Right atrium auricular region (tissue), 2 donors: Measurements from ENCODE around the gene NAB1. TPM values are rescaled to one million over a fixed set of nuclear protein-coding genes. Genes with fewer than 3 reads are reported as not detected.

Experiments
- DNase-seq: peaks from one replicate; pipeline ENCODE4 v3.0.0-alpha.2; 2019; ENCODE audit warnings: low spot score
- H3K27ac ChIP-seq, 2 donors: fragments of 200-600 bp; sonication (generic); 1 replicate in 1 of 2; 2 replicates in 1 of 2; pipeline ENCODE4 v1.5.1; 2016 to 2019
- H3K27me3 ChIP-seq, 2 donors: fragments of 200-600 bp; sonication (generic); one replicate each; pipeline versions ENCODE4 v1.5.1 to v1.6.0; 2017 to 2019
- H3K36me3 ChIP-seq: fragments of 200-600 bp; sonication (generic); one replicate; pipeline ENCODE4 v1.5.1; 2016
- H3K4me1 ChIP-seq, 2 donors: fragments of 200-600 bp; sonication (generic); one replicate each; pipeline versions ENCODE4 v1.5.1 to v1.6.0; 2017 to 2019
- H3K4me3 ChIP-seq, 2 donors: fragments of 200-600 bp; sonication (generic); 1 replicate in 1 of 2; 2 replicates in 1 of 2; pipeline ENCODE4 v1.5.1; 2017 to 2019; ENCODE audit warnings: mild to moderate bottlenecking in 1 of 2, moderate library complexity in 1 of 2
- H3K9me3 ChIP-seq, 2 donors: fragments of 200-600 bp; sonication (generic); one replicate each; pipeline ENCODE4 v1.5.1; 2019
- total RNA-seq, 2 donors: library from RNA; depleted of rRNA; stranded (reverse); fragments of >200 nt; gene quantifications; one replicate each; pipeline ENCODE4 v1.1.0, GENCODE V29; 2016
- TF ChIP-seq, protein P1 (sequence below), 2 donors: fragments of 200-600 bp; sonication (generic); IDR thresholded peaks; one replicate each; pipeline ENCODE4 v1.5.1; 2019; ENCODE audit warnings: antibody characterized with exemption in 2 of 2

NAB1 gene
- total RNA-seq, 2 donors from 2014 or later: 37.0 to 64.4 TPM

DNA sequence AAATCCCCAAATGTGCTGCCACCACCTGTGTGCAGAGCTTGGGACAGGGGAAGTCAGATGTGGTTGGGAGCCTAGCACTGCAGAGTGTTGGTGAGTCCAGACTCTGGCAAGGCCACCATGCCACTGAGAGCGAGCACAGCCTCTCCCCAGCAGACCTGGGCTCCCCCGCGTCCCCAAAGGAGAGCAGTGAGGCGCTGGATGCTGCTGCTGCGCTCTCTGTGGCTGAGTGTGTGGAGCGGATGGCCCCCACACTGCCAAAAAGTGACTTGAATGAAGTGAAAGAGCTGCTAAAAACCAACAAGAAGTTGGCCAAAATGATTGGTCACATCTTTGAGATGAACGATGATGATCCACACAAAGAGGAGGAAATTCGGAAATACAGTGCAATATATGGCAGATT is 10.7 kb downstream of the NAB1 start:
- H3K27ac ChIP-seq: peak overlapping the region; percentile 0 to 74
- no peak overlapping the region for H3K4me3 ChIP-seq
- H3K27me3 ChIP-seq: no peaks in the 10 kb centered on the region
- H3K4me1 ChIP-seq: peaks cover 0 to 95% of the 10 kb centered on the region in 2 donors
- H3K9me3 ChIP-seq: no peaks in the 10 kb centered on the region
- TF ChIP-seq, protein P1, sequence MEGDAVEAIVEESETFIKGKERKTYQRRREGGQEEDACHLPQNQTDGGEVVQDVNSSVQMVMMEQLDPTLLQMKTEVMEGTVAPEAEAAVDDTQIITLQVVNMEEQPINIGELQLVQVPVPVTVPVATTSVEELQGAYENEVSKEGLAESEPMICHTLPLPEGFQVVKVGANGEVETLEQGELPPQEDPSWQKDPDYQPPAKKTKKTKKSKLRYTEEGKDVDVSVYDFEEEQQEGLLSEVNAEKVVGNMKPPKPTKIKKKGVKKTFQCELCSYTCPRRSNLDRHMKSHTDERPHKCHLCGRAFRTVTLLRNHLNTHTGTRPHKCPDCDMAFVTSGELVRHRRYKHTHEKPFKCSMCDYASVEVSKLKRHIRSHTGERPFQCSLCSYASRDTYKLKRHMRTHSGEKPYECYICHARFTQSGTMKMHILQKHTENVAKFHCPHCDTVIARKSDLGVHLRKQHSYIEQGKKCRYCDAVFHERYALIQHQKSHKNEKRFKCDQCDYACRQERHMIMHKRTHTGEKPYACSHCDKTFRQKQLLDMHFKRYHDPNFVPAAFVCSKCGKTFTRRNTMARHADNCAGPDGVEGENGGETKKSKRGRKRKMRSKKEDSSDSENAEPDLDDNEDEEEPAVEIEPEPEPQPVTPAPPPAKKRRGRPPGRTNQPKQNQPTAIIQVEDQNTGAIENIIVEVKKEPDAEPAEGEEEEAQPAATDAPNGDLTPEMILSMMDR (IDR thresholded peaks at IDR 0.05): no peak
- no peaks in the 10 kb centered on the region for H3K36me3 ChIP-seq
- no peak for DNase-seq

DNA sequence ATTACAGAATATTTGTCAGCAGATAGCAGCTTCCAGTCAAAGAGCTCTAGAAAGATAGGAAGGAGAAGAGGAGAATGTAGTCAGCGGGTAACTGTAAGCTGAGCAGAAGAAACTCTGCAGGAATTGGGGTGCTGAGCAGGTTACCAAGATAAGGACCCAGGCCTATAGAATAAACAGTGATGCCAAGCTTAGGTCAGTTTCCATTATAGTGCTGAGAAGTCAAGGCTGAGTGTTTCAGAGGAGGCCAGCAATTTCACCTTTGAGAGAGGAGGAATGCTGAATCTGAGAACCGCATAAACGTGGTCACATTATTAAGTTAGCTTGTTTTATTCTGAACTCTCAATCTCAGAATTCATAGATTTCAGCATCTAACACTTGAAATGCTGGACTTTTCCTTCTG is 13.9 kb downstream of the NAB1 start:
- H3K36me3 ChIP-seq: no peaks in the 10 kb centered on the region
- H3K27ac ChIP-seq: peak overlapping the region; percentile 53 to 66

DNA sequence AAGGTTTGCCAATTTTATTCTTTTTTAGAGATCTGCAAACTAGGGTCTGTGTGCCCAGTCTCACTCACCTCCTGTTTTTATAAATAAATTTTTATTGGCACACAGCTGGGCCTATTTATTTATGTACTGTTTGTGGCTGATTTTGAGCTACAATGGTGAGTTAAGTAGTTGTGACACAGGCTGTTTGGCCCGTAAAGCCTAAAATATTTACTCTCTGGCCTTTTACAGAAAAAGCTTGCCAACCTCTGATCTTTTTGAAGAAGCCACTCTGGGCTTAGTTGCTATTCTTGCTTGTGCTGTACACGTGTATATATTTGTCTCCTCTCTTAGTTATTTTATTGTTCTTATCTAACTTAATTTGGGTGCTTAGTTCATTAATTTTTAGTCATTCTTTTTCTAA is 14.5 kb downstream of the NAB1 start:
- H3K4me3 ChIP-seq: no peak overlapping the region
- TF ChIP-seq, protein P1 (IDR thresholded peaks at IDR 0.05): no peak
- H3K4me1 ChIP-seq: peaks cover 0 to 64% of the 10 kb centered on the region in 2 donors
- H3K9me3 ChIP-seq: no peaks in the 10 kb centered on the region
- no peaks in the 10 kb centered on the region for H3K27me3 ChIP-seq
- DNase-seq: no peak
- peak overlapping the region; percentile 53 to 66 for H3K27ac ChIP-seq
- H3K36me3 ChIP-seq: no peaks in the 10 kb centered on the region

More for the DNA sequence above, 13.9 kb downstream of the NAB1 start:
- TF ChIP-seq, protein P1 (IDR thresholded peaks at IDR 0.05): no peak
- Histone ChIP-seq H3K4me3 (no peak overlapping the region), H3K27me3 (no peaks in the 10 kb centered on the region), H3K4me1 (peaks cover 0 to 70% of the 10 kb centered on the region in 2 donors), H3K9me3 (no peaks in the 10 kb centered on the region)
- DNase-seq: no peak

DNA sequence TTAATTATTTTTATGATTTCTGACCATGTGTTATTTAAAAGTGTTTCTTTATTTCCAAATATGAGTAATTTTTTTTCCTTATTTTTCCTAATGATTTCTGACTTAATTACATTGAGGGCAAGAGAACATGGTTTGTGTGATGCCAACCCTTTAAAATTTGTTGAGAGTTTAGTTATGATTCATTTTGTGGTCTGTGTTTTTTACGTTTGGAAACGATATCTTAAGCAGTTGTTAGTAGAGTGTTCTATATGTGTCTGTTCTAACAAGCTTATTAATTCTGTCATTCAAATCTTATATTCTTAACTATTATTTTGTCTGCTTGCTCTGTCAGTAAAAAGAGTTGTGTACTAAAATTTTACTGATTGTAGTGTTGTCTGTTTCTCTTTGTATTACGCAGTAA is 15.0 kb downstream of the NAB1 start:
- Histone ChIP-seq H3K27me3 (no peaks in the 10 kb centered on the region), H3K4me1 (peaks cover 0 to 59% of the 10 kb centered on the region in 2 donors), H3K36me3 (no peaks in the 10 kb centered on the region), H3K9me3 (no peaks in the 10 kb centered on the region), H3K27ac (peak overlapping the region; percentile 53 to 66), H3K4me3 (no peak overlapping the region)
- TF ChIP-seq, protein P1 (IDR thresholded peaks at IDR 0.05): no peak
- DNase-seq: no peak

DNA sequence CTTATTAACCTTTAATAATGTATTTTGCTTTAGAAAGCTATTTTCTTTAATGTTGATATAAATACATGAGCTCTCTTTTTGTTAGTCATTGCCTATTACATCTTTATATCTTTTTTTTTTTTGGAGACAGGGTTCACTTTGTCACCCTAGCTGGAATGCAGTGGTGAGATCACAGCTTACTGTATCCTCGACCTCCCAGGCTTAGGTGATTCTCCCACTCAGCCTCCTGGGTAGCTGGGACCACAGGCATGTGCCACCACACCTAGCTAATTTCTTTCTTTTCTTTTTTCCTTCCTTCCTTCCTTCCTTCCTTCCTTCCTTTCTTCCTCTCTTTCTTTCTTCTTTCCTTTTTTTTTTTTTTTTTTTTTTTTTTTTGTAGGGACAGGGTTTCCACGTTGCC is 15.4 kb downstream of the NAB1 start:
- no peak for DNase-seq
- H3K4me3 ChIP-seq: no peak overlapping the region
- no peaks in the 10 kb centered on the region for H3K27me3 ChIP-seq
- H3K27ac ChIP-seq: peak overlapping the region; percentile 53 to 66
- no peaks in the 10 kb centered on the region for H3K9me3 ChIP-seq
- TF ChIP-seq, protein P1 (IDR thresholded peaks at IDR 0.05): no peak
- no peaks in the 10 kb centered on the region for H3K36me3 ChIP-seq
- peaks cover 0 to 55% of the 10 kb centered on the region in 2 donors for H3K4me1 ChIP-seq

DNA sequence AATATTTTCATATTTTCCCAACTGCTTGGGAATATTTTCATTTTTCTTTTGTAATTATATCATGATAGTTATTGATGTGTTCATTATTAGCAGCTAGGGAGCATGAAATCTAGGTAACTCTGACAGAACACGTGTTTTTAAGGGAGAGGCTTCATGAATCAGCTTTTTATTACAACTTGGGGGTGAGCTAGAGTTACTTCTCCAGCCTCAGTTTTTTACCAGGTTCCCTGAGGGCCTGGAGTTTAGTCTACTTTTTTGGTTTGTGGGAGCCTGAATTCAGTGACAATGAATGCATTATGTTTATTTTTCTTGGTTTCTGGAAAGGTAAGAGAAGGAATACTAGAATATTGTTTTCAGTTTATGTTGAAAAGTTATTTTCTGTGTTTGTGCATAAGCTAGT is 18.0 kb downstream of the NAB1 start:
- Histone ChIP-seq H3K4me3 (no peak overlapping the region), H3K27ac (peak overlapping the region in 1 of 2 donors; percentile 54), H3K9me3 (no peaks in the 10 kb centered on the region), H3K36me3 (peaks cover 8% of the 10 kb centered on the region), H3K27me3 (no peaks in the 10 kb centered on the region), H3K4me1 (peaks cover 0 to 31% of the 10 kb centered on the region in 2 donors)
- DNase-seq: no peak
- TF ChIP-seq, protein P1 (IDR thresholded peaks at IDR 0.05): no peak
